ENCODE results near the gene NPAS3. TPM values are rescaled to one million over a fixed set of nuclear protein-coding genes. Genes with fewer than 3 reads are reported as not detected.

Gene NPAS3
- total RNA-seq, 4 donors from 2014 or later, result 0.19 to 2.1 (median 1.7) TPM; not detected in 1

GRCh38 chr14:32934073-32934880 lies 4.4 kb upstream of the NPAS3 start:
- Histone ChIP-seq H3K36me3 (no peaks in the 10 kb centered on the region), H3K27ac (no peak overlapping the region), H3K4me3 (peak overlapping the region; percentile 10 to 50 (median 42)), H3K9me3 (no peaks in the 10 kb centered on the region), H3K27me3 (peaks cover 0 to 7% of the 10 kb centered on the region in 2 donors), H3K4me1 (peaks cover 0 to 7% (median 0%) of the 10 kb centered on the region in 4 donors)
- no peak for TF ChIP-seq CTCF (IDR thresholded peaks at IDR 0.05)
- no peak for TF ChIP-seq POLR2A (IDR thresholded peaks at IDR 0.05)
- DNase-seq, result no peak

GRCh38 chr14:32934881-32935633 lies 3.6 kb upstream of the NPAS3 start:
- no peaks in the 10 kb centered on the region for H3K36me3 ChIP-seq
- H3K27ac ChIP-seq, result no peak overlapping the region
- no peak for DNase-seq
- TF ChIP-seq POLR2A (IDR thresholded peaks at IDR 0.05), result no peak
- no peak for TF ChIP-seq CTCF (IDR thresholded peaks at IDR 0.05)
- peaks cover 0 to 7% of the 10 kb centered on the region in 2 donors for H3K27me3 ChIP-seq
- no peaks in the 10 kb centered on the region for H3K9me3 ChIP-seq
- H3K4me1 ChIP-seq, result peaks cover 0 to 7% (median 0%) of the 10 kb centered on the region in 4 donors
- H3K4me3 ChIP-seq, result peak overlapping the region in 3 of 4 donors; percentile 36 to 50 (median 47)

- H3K9me3 ChIP-seq, result no peaks in the 10 kb centered on the region
- H3K27ac ChIP-seq, result peak overlapping the region; percentile 57 to 89 (median 74)
- H3K4me3 ChIP-seq, result peak overlapping the region; percentile 38 to 66 (median 51)
- peaks cover 0 to 3% (median 0%) of the 10 kb centered on the region in 4 donors for H3K4me1 ChIP-seq
- DNase-seq, result peak; percentile 30 to 66 (median 66)
- no peaks in the 10 kb centered on the region for H3K27me3 ChIP-seq
- no peaks in the 10 kb centered on the region for H3K36me3 ChIP-seq
- TF ChIP-seq POLR2A (IDR thresholded peaks at IDR 0.05), result no peak
- TF ChIP-seq CTCF (IDR thresholded peaks at IDR 0.05), result no peak
These were observed 781 bp downstream of the NPAS3 start for GRCh38 chr14:32939254-32940065.

DNA sequence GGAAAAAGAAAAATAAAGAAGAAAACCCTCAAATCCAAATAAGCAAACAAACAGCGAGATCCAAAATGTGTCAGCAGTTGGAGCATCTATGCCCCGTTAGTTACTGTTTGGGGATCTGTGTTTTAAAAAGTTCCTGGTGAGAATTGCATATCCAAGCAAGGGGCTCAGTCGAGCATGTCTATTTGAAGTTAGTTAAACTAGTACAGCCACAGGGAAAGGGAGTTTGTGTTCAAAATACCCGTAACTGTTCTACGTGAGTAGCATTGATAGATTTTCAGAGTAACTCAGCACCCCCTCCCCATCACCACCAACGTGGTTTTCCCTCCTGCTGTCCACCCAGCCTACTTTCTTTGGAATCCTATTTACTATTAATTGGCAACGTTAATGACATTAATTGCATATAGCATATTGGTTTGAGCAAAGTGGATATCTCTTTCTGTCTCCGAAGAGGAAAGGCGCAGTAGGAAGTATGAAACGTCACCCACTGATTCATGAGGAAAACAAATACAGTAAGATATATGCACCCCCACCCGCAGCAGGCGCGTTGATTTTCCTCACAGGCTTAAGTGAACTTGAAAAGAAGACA lies 1.5 kb downstream of the NPAS3 start:
- no peaks in the 10 kb centered on the region for H3K9me3 ChIP-seq
- TF ChIP-seq CTCF (IDR thresholded peaks at IDR 0.05) (no peak), POLR2A (IDR thresholded peaks at IDR 0.05) (no peak)
- no peak for DNase-seq
- H3K36me3 ChIP-seq, result no peaks in the 10 kb centered on the region
- H3K27ac ChIP-seq, result peak overlapping the region; percentile 57 to 89 (median 68)
- H3K4me3 ChIP-seq, result peak overlapping the region; percentile 38 to 66 (median 51)
- H3K27me3 ChIP-seq, result no peaks in the 10 kb centered on the region
- peaks cover 0 to 3% (median 0%) of the 10 kb centered on the region in 4 donors for H3K4me1 ChIP-seq
